B cell (primary cell): ENCODE results near the gene USP28.

Source experiments
- CTCF ChIP-seq: fragments of 200-600 bp; IDR thresholded peaks from one replicate; pipeline ENCODE4 v1.8.0; 2022; ENCODE audit warnings: antibody characterized with exemption, mild to moderate bottlenecking
- EZH2 ChIP-seq: IDR thresholded peaks from 2 replicates; pipeline ENCODE4 v1.6.1; 2012; ENCODE audit warnings: borderline replicate concordance, low read depth, mild to moderate bottlenecking, moderate library complexity, low read length; ENCODE audit not compliant: insufficient read depth, poor library complexity, severe bottlenecking

GRCh38 chr11:113806406-113806805 is 69.0 kb downstream of the USP28 start:
- TF ChIP-seq CTCF = peak; percentile 58
- TF ChIP-seq EZH2 = no peak
